ENCODE measurements around the gene EHD4.

- TF ChIP-seq TEAD4 (IDR thresholded peaks at IDR 0.05; ENCODE audit: borderline replicate concordance, insufficient read depth) (no peak), SMC3 (IDR thresholded peaks at IDR 0.05; ENCODE audit: low read depth, low read length) (no peak)
These were observed 26.6 kb downstream of the EHD4 start for GRCh38 chr15:41945731-41946130.

All from SK-N-SH (cell line).